HG03064 (cell line): Measurements from ENCODE around the gene DDX1.
"Not testable (repeated sequence)": the region's sequence is repeated elsewhere in the genome, so short reads cannot be mapped to it uniquely, and the experiment has no call there.

Source experiments
- ATAC-seq: cut with Tn5 transposase; IDR thresholded peaks from one replicate; pipeline ENCODE4 v1.9.1; 2021; ENCODE audit warnings: low read depth; ENCODE audit not compliant: unreplicated experiment

The DDX1 gene

GRCh38 chr2:15594291-15595256 is 2.9 kb downstream of the DDX1 start:
- ATAC-seq, result no peak

- ATAC-seq, result no peak
Measured at GRCh38 chr2:15595342-15595905, 3.8 kb downstream of the DDX1 start.

- no peak for ATAC-seq
Measured at GRCh38 chr2:15595936-15596335, 4.3 kb downstream of the DDX1 start.

GRCh38 chr2:15596350-15596749 is 4.7 kb downstream of the DDX1 start:
- ATAC-seq, result no peak

- no peak for ATAC-seq
Measured at GRCh38 chr2:15596968-15597367, 5.3 kb downstream of the DDX1 start.

- no peak for ATAC-seq
Measured at GRCh38 chr2:15599994-15600393, 8.3 kb downstream of the DDX1 start.

- no peak for ATAC-seq
Measured at GRCh38 chr2:15601681-15602080, 10.0 kb downstream of the DDX1 start.

GRCh38 chr2:15602393-15602792 is 10.7 kb downstream of the DDX1 start:
- ATAC-seq, result no peak

- ATAC-seq, result no peak
Measured at GRCh38 chr2:15603044-15603765, 11.5 kb downstream of the DDX1 start.

GRCh38 chr2:15603948-15604347 is 12.3 kb downstream of the DDX1 start:
- ATAC-seq, result no peak

GRCh38 chr2:15605721-15606120 is 14.1 kb downstream of the DDX1 start:
- no peak for ATAC-seq

- ATAC-seq, result no peak
Measured at GRCh38 chr2:15606481-15607441, 15.1 kb downstream of the DDX1 start.

GRCh38 chr2:15607709-15608391 is 16.2 kb downstream of the DDX1 start:
- no peak for ATAC-seq

- no peak for ATAC-seq
Measured at GRCh38 chr2:15608392-15608761, 16.7 kb downstream of the DDX1 start.

GRCh38 chr2:15609341-15610042 is 17.8 kb downstream of the DDX1 start:
- no peak for ATAC-seq

GRCh38 chr2:15610430-15610952 is 18.8 kb downstream of the DDX1 start:
- no peak for ATAC-seq

GRCh38 chr2:15612101-15612500 is 20.4 kb downstream of the DDX1 start:
- not testable (repeated sequence) for ATAC-seq

GRCh38 chr2:15613736-15614429 is 22.2 kb downstream of the DDX1 start:
- no peak for ATAC-seq
